Type B pancreatic cell (in vitro differentiated cells): ENCODE measurements around the gene PIP5K1C. TPM values are rescaled to one million over a fixed set of nuclear protein-coding genes. Genes with fewer than 3 reads are reported as not detected.

Source experiments
- DNase-seq: peaks from one replicate; pipeline ENCODE4 v3.0.0; 2021; ENCODE audit warnings: mixed read lengths; ENCODE audit not compliant: unreplicated experiment; ENCODE audit errors: extremely low spot score
- H3K27ac Mint-ChIP-seq: 2 replicates; pipeline ENCODE4 v1.8.0; 2021; ENCODE audit warnings: mild to moderate bottlenecking, mixed read lengths
- H3K27me3 Mint-ChIP-seq: 2 replicates; pipeline ENCODE4 v1.8.0; 2021; ENCODE audit warnings: mixed read lengths
- H3K36me3 Mint-ChIP-seq: 2 replicates; pipeline ENCODE4 v1.8.0; 2021; ENCODE audit warnings: mixed read lengths
- H3K4me1 Mint-ChIP-seq: one replicate; pipeline ENCODE4 v1.8.0; 2021; ENCODE audit warnings: mixed read lengths; ENCODE audit not compliant: unreplicated experiment
- H3K4me3 Mint-ChIP-seq: 2 replicates; pipeline ENCODE4 v1.8.0; 2021; ENCODE audit warnings: mild to moderate bottlenecking, mixed read lengths
- H3K9me3 Mint-ChIP-seq: 2 replicates; pipeline ENCODE4 v1.8.0; 2021; ENCODE audit warnings: mixed read lengths
- total RNA-seq: library from RNA; stranded (reverse); gene quantifications from 2 replicates; pipeline ENCODE4 v1.2.1, GENCODE V29; 2021; ENCODE audit warnings: low replicate concordance
- TF ChIP-seq, protein P1 (sequence below): fragments of 200-600 bp; sonication (generic); conservative IDR thresholded peaks from 2 replicates; pipeline ENCODE4 v1.5.0; 2021; ENCODE audit warnings: antibody characterized with exemption, mild to moderate bottlenecking

Gene PIP5K1C
- total RNA-seq, 1 donor from 2014 or later, result 44.5 TPM

DNA sequence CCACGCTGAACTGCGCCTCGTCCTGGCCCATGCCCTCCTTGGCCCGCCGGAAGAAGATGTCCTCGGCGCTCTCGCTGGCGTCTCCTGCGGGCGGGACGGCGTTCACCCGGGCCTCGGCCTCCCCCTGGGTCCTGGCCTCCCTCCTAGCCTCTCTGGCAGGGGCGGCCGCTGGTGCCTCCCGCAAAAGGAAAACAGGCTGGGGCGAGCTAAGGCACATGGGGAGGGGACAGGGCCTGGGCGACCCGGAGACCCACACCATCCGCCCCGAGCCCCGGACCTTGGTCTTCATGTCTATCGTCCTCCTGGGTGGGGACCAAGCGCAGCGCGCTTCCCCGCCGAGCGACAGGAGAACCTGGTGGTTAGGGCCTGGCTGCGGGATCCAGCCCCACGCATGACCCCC lies 87.9 kb downstream of the PIP5K1C start:
- no peaks in the 10 kb centered on the region for H3K9me3 Mint-ChIP-seq
- TF ChIP-seq, protein P1, sequence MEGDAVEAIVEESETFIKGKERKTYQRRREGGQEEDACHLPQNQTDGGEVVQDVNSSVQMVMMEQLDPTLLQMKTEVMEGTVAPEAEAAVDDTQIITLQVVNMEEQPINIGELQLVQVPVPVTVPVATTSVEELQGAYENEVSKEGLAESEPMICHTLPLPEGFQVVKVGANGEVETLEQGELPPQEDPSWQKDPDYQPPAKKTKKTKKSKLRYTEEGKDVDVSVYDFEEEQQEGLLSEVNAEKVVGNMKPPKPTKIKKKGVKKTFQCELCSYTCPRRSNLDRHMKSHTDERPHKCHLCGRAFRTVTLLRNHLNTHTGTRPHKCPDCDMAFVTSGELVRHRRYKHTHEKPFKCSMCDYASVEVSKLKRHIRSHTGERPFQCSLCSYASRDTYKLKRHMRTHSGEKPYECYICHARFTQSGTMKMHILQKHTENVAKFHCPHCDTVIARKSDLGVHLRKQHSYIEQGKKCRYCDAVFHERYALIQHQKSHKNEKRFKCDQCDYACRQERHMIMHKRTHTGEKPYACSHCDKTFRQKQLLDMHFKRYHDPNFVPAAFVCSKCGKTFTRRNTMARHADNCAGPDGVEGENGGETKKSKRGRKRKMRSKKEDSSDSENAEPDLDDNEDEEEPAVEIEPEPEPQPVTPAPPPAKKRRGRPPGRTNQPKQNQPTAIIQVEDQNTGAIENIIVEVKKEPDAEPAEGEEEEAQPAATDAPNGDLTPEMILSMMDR, result no peak

DNA sequence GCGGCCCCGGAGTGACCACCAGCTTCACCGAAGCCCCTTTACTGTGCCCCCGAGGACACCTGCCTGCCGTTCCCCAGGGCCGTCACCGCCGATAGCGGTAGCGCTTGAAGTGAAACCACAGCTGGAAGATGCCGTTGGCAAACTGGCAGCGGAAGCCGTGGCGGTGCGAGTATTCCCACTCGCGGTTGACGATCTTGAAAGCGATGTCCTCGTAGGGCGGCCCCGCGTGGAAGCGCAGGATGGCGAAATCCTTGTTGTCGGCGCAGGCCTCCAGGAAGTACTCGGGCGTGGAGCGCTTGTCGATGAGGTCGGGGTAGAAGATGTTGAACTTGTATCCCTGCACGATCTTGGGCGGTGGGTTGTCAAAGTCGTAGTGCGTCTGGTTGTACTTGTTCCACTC lies 88.4 kb downstream of the PIP5K1C start:
- Mint-ChIP-seq H3K36me3 (no peaks in the 10 kb centered on the region), H3K4me1 (peaks cover 7% of the 10 kb centered on the region), H3K4me3 (no peak overlapping the region), H3K27me3 (peaks cover 14% of the 10 kb centered on the region), H3K9me3 (no peaks in the 10 kb centered on the region), H3K27ac (no peak overlapping the region)
- no peak for DNase-seq
- TF ChIP-seq, protein P1, result no peak

More for the DNA sequence above, 87.9 kb downstream of the PIP5K1C start:
- Mint-ChIP-seq H3K36me3 (no peaks in the 10 kb centered on the region), H3K4me3 (no peak overlapping the region), H3K4me1 (peaks cover 7% of the 10 kb centered on the region), H3K27ac (no peak overlapping the region), H3K27me3 (peaks cover 10% of the 10 kb centered on the region)
- DNase-seq, result no peak

DNA sequence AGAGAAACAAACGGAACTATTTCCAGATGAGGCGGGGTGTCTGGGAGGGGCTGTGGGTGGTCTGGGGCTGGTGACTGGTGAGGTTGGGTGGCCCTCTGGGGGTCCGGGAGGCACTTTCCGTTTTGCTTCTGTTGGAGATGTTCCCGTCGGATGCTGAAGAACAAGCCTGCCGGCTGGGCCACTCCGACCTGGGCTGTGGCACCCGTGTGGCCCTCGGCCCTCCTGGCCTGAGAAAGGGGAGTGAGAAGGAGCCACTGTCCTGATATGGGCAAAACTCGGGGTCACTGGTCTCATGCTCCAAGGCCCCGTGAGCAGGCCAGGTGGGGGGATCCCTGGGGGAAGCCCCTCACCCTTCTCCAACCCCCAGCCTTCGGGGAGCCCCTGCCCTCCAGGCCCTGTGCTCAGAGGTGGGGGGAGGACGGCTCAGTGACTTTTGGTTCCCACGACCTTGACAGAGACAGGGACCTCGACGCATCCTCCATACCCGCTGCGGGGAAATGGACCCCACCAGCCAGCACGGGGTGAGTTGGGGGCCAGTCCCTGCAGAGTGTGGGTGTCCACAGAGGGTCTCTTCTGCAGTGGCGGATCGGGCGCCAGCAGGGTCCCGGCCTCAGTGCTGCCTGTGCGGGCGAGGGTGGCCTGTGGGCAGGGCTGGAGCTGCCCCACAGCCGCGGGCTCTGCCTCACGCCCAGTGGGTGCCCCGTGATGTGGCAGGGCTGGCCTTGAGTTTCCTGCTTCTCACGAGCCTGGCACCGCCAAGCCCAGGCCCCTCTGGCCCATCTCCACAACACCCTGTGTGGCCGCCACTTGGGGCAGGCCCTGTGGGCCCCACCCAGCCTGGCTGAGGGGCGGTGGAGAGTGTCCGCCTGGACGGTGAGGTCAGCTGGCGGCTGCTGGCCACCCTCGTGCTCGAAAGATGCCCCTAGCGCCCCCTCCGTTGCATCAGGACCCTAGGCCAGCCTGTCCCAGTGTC lies 89.2 kb downstream of the PIP5K1C start:
- peaks cover 14% of the 10 kb centered on the region for H3K27me3 Mint-ChIP-seq
- no peak for DNase-seq
- H3K4me3 Mint-ChIP-seq, result no peak overlapping the region
- no peak overlapping the region for H3K27ac Mint-ChIP-seq
- H3K36me3 Mint-ChIP-seq, result no peaks in the 10 kb centered on the region
- peaks cover 7% of the 10 kb centered on the region for H3K4me1 Mint-ChIP-seq
- H3K9me3 Mint-ChIP-seq, result no peaks in the 10 kb centered on the region
- TF ChIP-seq, protein P1, result no peak

DNA sequence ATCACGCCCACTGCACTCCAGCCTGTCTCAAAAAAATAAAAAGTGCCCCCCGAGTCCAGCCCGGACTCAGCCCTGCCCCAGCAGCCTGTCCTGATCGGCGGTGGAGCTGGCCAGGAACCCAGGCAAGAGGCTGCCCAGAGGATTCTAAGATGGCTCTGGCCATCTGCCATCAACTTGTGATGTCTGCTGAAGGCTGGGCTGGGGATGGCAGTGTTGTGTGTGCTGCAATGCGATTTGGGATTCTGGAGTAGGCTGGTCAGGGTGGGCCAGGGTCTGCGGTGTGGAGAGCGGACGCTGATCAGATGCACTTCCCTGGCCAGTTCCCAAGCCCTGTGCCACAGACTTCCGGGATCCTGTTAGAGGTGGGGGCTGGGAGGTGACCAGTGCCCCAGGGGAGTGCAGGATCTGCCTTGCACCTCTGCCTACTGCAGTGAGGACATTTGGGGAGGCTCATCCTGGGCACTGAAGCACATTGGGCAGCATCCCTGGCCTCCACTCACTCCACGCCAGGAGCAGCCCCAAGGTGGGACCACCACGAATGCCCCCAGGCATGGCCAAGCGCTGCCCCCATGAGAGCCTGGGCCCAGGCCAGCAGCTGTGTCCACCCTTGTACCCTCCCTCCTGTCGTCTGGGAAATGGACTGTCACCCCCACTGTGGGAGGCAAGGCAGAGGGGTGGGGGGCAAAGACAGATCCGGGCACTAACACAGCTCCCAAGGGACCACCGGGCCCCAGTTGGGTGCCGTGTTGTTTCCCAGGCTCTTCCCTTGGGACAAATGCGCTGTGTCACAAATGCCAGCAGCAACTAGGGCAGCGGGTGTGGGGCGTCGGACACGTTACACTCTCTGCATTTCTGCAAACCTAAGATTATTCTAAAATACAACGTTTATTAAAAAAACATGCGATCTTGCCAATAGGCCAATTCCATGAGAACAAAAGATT lies 90.2 kb downstream of the PIP5K1C start:
- H3K4me1 Mint-ChIP-seq, result peaks cover 7% of the 10 kb centered on the region
- TF ChIP-seq, protein P1, result no peak
- DNase-seq, result no peak
- H3K4me3 Mint-ChIP-seq, result no peak overlapping the region
- H3K9me3 Mint-ChIP-seq, result no peaks in the 10 kb centered on the region
- no peaks in the 10 kb centered on the region for H3K36me3 Mint-ChIP-seq
- peaks cover 14% of the 10 kb centered on the region for H3K27me3 Mint-ChIP-seq
- H3K27ac Mint-ChIP-seq, result no peak overlapping the region

DNA sequence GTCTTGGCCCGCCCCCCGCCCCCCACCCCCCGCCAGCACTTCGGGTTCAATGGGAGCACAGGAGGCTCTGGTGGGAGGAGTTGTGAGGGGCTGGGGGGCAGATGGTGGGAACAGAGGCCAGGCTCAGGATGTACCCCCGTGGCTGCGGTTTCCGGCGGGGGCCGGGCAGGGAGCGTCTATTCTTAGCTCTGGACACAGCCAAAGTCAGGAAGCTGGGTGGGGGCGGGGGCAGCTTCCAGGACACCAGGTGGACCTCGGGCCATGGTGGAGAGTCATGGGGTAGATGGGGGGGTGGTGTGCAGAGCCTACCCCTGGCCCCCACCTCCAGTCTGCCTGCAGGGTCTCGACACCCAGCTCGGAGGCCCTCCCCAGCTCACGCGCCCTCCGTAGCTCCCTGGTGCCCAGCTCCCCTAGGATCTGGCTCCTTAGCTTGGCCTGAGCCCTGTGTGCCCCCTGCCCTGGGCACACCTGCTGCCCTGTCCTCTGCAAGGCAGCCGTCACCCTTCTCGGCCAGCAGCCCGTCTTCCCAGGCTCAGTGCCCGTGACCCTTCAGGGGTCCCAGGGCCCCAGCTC lies 91.4 kb downstream of the PIP5K1C start:
- H3K27ac Mint-ChIP-seq, result no peak overlapping the region
- no peak for DNase-seq
- H3K4me1 Mint-ChIP-seq, result peaks cover 7% of the 10 kb centered on the region
- TF ChIP-seq, protein P1, result no peak
- no peak overlapping the region for H3K4me3 Mint-ChIP-seq
- no peaks in the 10 kb centered on the region for H3K9me3 Mint-ChIP-seq
- no peaks in the 10 kb centered on the region for H3K36me3 Mint-ChIP-seq
- peaks cover 14% of the 10 kb centered on the region for H3K27me3 Mint-ChIP-seq
